Sigmoid colon (tissue), 7 donors: ENCODE results near the gene SURF1. TPM values are rescaled to one million over a fixed set of nuclear protein-coding genes. Genes with fewer than 3 reads are reported as not detected.
A peak's percentile ranks its signal among the peaks of the same experiment; 100 is the strongest.
"Not testable (repeated sequence)": the region's sequence is repeated elsewhere in the genome, so short reads cannot be mapped to it uniquely, and the experiment has no call there.

Experiments used
- DNase-seq: peaks from one replicate; pipeline ENCODE4 v3.0.0-alpha.2; 2019
- H3K27ac ChIP-seq, 4 donors: fragments of 200-600 bp; sonication (generic); one replicate each; pipeline ENCODE4 v1.5.1; 2016 to 2019; ENCODE audit warnings: mild to moderate bottlenecking in 1 of 4
- H3K27me3 ChIP-seq, 3 donors: fragments of 200-600 bp; sonication (generic); one replicate each; pipeline ENCODE4 v1.5.1; 2019; ENCODE audit warnings: mild to moderate bottlenecking in 1 of 3
- H3K36me3 ChIP-seq, 4 donors: fragments of 200-600 bp; sonication (generic); one replicate each; pipeline ENCODE4 v1.5.1; 2016 to 2019
- H3K4me1 ChIP-seq, 4 donors: fragments of 200-600 bp; sonication (generic); one replicate each; pipeline ENCODE4 v1.5.1; 2017 to 2019
- H3K4me3 ChIP-seq, 4 donors: fragments of 200-600 bp; sonication (generic); one replicate each; pipeline ENCODE4 v1.5.1; 2017 to 2019; ENCODE audit warnings: mild to moderate bottlenecking in 2 of 4, moderate library complexity in 1 of 4
- H3K9me3 ChIP-seq, 4 donors: fragments of 200-600 bp in 3 of 4; sonication (generic) in 3 of 4; one replicate each; pipeline versions ENCODE4 v1.5.1 to v1.6.1; 2013 to 2019
- CTCF ChIP-seq, 4 experiments: fragments of 450-650 bp in 3 of 4; fragments of 200-600 bp in 1 of 4; IDR thresholded peaks; one replicate each; pipeline ENCODE4 v1.5.1; 2016 to 2019; ENCODE audit warnings: antibody characterized with exemption in 4 of 4, mild to moderate bottlenecking in 3 of 4, moderate library complexity in 2 of 4
- EP300 ChIP-seq, 4 donors: sonication (generic); formaldehyde crosslinking; IDR thresholded peaks; one replicate each; pipeline ENCODE4 v1.6.1; 2017; ENCODE audit warnings: antibody characterized with exemption in 4 of 4
- POLR2A ChIP-seq, 2 donors: fragments of 450-650 bp; IDR thresholded peaks; one replicate each; pipeline ENCODE4 v1.6.1; 2016; ENCODE audit warnings: antibody characterized with exemption in 2 of 2, mild to moderate bottlenecking in 2 of 2, moderate library complexity in 2 of 2
- POLR2AphosphoS5 ChIP-seq, 4 donors: sonication (generic); formaldehyde crosslinking; IDR thresholded peaks; one replicate each; pipeline ENCODE4 v1.6.1; 2017; ENCODE audit warnings: antibody characterized with exemption in 4 of 4
- WGBS, 2 donors: extraction: QIAGEN DNeasy Blood & Tissue Kit; methylation state at CpG; one replicate each; pipeline ENCODE4 v1.1.7; 2013; 5-methylcytosine and 5-hydroxymethylcytosine counted together
- intact Hi-C: fragments of 100-400 bp; cut with DNase I; formaldehyde crosslinking; loops from one replicate; pipeline ENCODE4 v1.15.1; 2023
- polyA plus RNA-seq, 3 donors: library from polyadenylated mRNA; stranded (reverse); fragments of 200-250 nt; gene quantifications; one replicate each; pipeline ENCODE4 v1.2.3, GENCODE V29; 2013
- total RNA-seq, 4 donors: library from RNA; depleted of rRNA; stranded (reverse); fragments of >200 nt; gene quantifications; one replicate each; pipeline ENCODE4 v1.1.0, GENCODE V29; 2016
- donor health status: healthy with polysubstance abuse.
- donor health status: Bipolar disorder and iron deficiency.
- donor health status: healthy.

The SURF1 gene
- total and polyA plus RNA-seq, 7 donors: 33.8 to 98.7 (median 59.0) TPM

- Histone ChIP-seq H3K4me3 (no peak overlapping the region), H3K27ac (no peak overlapping the region), H3K36me3 (no peaks in the 10 kb centered on the region), H3K9me3 (no peaks in the 10 kb centered on the region), H3K27me3 (no peaks in the 10 kb centered on the region), H3K4me1 (peaks cover 0 to 22% (median 14%) of the 10 kb centered on the region in 4 donors)
- DNase-seq: no peak
- 93 to 96% methylated on average over 14 of the region's 14 CpGs for WGBS, 2 donors
- TF ChIP-seq EP300 (IDR thresholded peaks at IDR 0.05) (no peak), CTCF (IDR thresholded peaks at IDR 0.05) (no peak), POLR2A (IDR thresholded peaks at IDR 0.05) (no peak), POLR2AphosphoS5 (IDR thresholded peaks at IDR 0.05) (no peak)
- intact Hi-C loops: loop anchor here (5.0 kb wide), 1 partner anchor 38 kb away; the partner anchor contains the start of gene REXO4
These were observed 23.1 kb upstream of the SURF1 start for GRCh38 chr9:133379153-133380086.

GRCh38 chr9:133378408-133378962, 22.2 kb upstream of the SURF1 start:
- Histone ChIP-seq H3K9me3 (no peaks in the 10 kb centered on the region), H3K36me3 (no peaks in the 10 kb centered on the region), H3K4me3 (no peak overlapping the region), H3K27me3 (no peaks in the 10 kb centered on the region), H3K4me1 (peaks cover 0 to 29% (median 22%) of the 10 kb centered on the region in 4 donors), H3K27ac (no peak overlapping the region)
- no peak for DNase-seq
- WGBS, 2 donors: 83% methylated on average over 1 of the region's 1 CpG
- intact Hi-C loops: loop anchor here (5.0 kb wide), 1 partner anchor 39 kb away; the partner anchor contains the start of gene REXO4
- no peak for TF ChIP-seq CTCF (IDR thresholded peaks at IDR 0.05)
- TF ChIP-seq EP300 (IDR thresholded peaks at IDR 0.05): no peak
- TF ChIP-seq POLR2A (IDR thresholded peaks at IDR 0.05): no peak
- no peak for TF ChIP-seq POLR2AphosphoS5 (IDR thresholded peaks at IDR 0.05)

- no peaks in the 10 kb centered on the region for H3K27me3 ChIP-seq
- no peak overlapping the region for H3K4me3 ChIP-seq
- intact Hi-C loops: loop anchor here (2.0 to 5.0 kb wide), 2 partner anchors 40 to 81 kb away; partner anchors contain the start of genes CACFD1 and REXO4
- 72 to 82% methylated on average over 6 of the region's 6 CpGs for WGBS, 2 donors
- H3K4me1 ChIP-seq: peaks cover 0 to 36% (median 29%) of the 10 kb centered on the region in 4 donors
- H3K36me3 ChIP-seq: peaks cover 0 to 7% (median 0%) of the 10 kb centered on the region in 4 donors
- H3K27ac ChIP-seq: no peak overlapping the region
- TF ChIP-seq EP300 (IDR thresholded peaks at IDR 0.05): no peak
- TF ChIP-seq POLR2AphosphoS5 (IDR thresholded peaks at IDR 0.05): no peak
- TF ChIP-seq CTCF (IDR thresholded peaks at IDR 0.05): no peak
- TF ChIP-seq POLR2A (IDR thresholded peaks at IDR 0.05): no peak
- no peak for DNase-seq
- no peaks in the 10 kb centered on the region for H3K9me3 ChIP-seq
These were observed 21.5 kb upstream of the SURF1 start for GRCh38 chr9:133377721-133378216.

- Histone ChIP-seq H3K36me3 (peaks cover 0 to 10% (median 0%) of the 10 kb centered on the region in 4 donors), H3K4me1 (peaks cover 0 to 41% (median 34%) of the 10 kb centered on the region in 4 donors), H3K27ac (peak overlapping the region in 1 of 4 donors; percentile 94)
- not testable (repeated sequence) for H3K27me3 ChIP-seq, H3K4me3 ChIP-seq, H3K9me3 ChIP-seq, DNase-seq
- 89 to 92% methylated on average over 14 of the region's 14 CpGs for WGBS, 2 donors
- intact Hi-C loops: loop anchor here (2.0 to 5.0 kb wide), 2 partner anchors 40 to 82 kb away; partner anchors contain the start of genes CACFD1 and REXO4
These were observed 21.0 kb upstream of the SURF1 start for GRCh38 chr9:133377280-133377679.
